ENCODE results near the gene GPR39. TPM values are rescaled to one million over a fixed set of nuclear protein-coding genes. Genes with fewer than 3 reads are reported as not detected.
A peak's percentile ranks its signal among the peaks of the same experiment; 100 is the strongest.

GPR39 gene
- total RNA-seq (1 to 10 TPM in 1 of 7 donors, under 1 TPM in 4, not detected in 2; 0.22 to 2.0 (median 0.42) TPM), polyA plus RNA-seq (under 1 TPM; 0.08 to 0.43 TPM)
- long read RNA-seq, donor 1, partial matches to known transcripts = 1 of 1 reads
- long read RNA-seq, donor 1, other reads (novel, unspliced or antisense) = 0 of 1 reads
- long read RNA-seq, donor 2 = 0 reads
- long read RNA-seq, donor 3 = 0 reads

- Histone ChIP-seq H3K27ac (no peak within 1 kb of the TSS), H3K4me3 (peak within 1 kb of the TSS; percentile 42), H3K9me3 (no peaks in the 10 kb centered on the region), H3K4me1 (ENCODE audit: insufficient read depth) (no peaks in the 10 kb centered on the region), H3K36me3 (no peaks in the 10 kb centered on the region), H3K27me3 (no peaks in the 10 kb centered on the region)
- 41 to 46% (median 44%) methylated on average over 23 of the region's 23 CpGs for WGBS, 3 donors
- no peak for DNase-seq
- TF ChIP-seq CTCF (IDR thresholded peaks at IDR 0.05) (no peak), POLR2A (IDR thresholded peaks at IDR 0.05) (no peak), EP300 (IDR thresholded peaks at IDR 0.05) (no peak)
- intact Hi-C loops (cut with DNase I) = no loop called here
Observed at GRCh38 chr2:132416723-132417395, at the start of gene GPR39. GPR39 (plus strand) TSS chr2:132416805.

GRCh38 chr2:132368191-132368590 lies 48.4 kb upstream of the GPR39 start:
- no peak for DNase-seq
- H3K4me1 ChIP-seq (ENCODE audit: insufficient read depth) = no peaks in the 10 kb centered on the region
- intact Hi-C loops (cut with DNase I) = no loop called here
- TF ChIP-seq CTCF (IDR thresholded peaks at IDR 0.05) (no peak), EP300 (IDR thresholded peaks at IDR 0.05) (no peak), POLR2A (IDR thresholded peaks at IDR 0.05) (no peak)
- H3K27ac ChIP-seq = no peak overlapping the region
- no peaks in the 10 kb centered on the region for H3K9me3 ChIP-seq
- no peak overlapping the region for H3K4me3 ChIP-seq
- H3K27me3 ChIP-seq = no peaks in the 10 kb centered on the region
- 30 to 39% (median 38%) methylated on average over 2 of the region's 2 CpGs for WGBS, 3 donors
- H3K36me3 ChIP-seq = no peaks in the 10 kb centered on the region

GRCh38 chr2:132372276-132372675 lies 44.3 kb upstream of the GPR39 start:
- Histone ChIP-seq H3K4me1 (ENCODE audit: insufficient read depth) (no peaks in the 10 kb centered on the region), H3K27ac (no peak overlapping the region), H3K27me3 (no peaks in the 10 kb centered on the region), H3K4me3 (no peak overlapping the region), H3K9me3 (no peaks in the 10 kb centered on the region), H3K36me3 (no peaks in the 10 kb centered on the region)
- no peak for DNase-seq
- 91 to 96% (median 95%) methylated on average over 3 of the region's 3 CpGs for WGBS, 3 donors
- no peak for TF ChIP-seq POLR2A (IDR thresholded peaks at IDR 0.05)
- TF ChIP-seq CTCF (IDR thresholded peaks at IDR 0.05) = no peak
- no peak for TF ChIP-seq EP300 (IDR thresholded peaks at IDR 0.05)
- intact Hi-C loops (cut with DNase I) = no loop called here

GRCh38 chr2:132373391-132374135 lies 43.0 kb upstream of the GPR39 start:
- no peaks in the 10 kb centered on the region for H3K27me3 ChIP-seq
- H3K36me3 ChIP-seq = no peaks in the 10 kb centered on the region
- TF ChIP-seq CTCF (IDR thresholded peaks at IDR 0.05) (no peak), EP300 (IDR thresholded peaks at IDR 0.05) (no peak), POLR2A (IDR thresholded peaks at IDR 0.05) (no peak)
- H3K4me3 ChIP-seq = no peak overlapping the region
- intact Hi-C loops (cut with DNase I) = no loop called here
- no peaks in the 10 kb centered on the region for H3K4me1 ChIP-seq (ENCODE audit: insufficient read depth)
- 50 to 59% (median 53%) methylated on average over 5 of the region's 5 CpGs for WGBS, 3 donors
- H3K27ac ChIP-seq = no peak overlapping the region
- no peak for DNase-seq
- no peaks in the 10 kb centered on the region for H3K9me3 ChIP-seq
